ENCODE data around the gene ALDH18A1. TPM values are rescaled to one million over a fixed set of nuclear protein-coding genes. Genes with fewer than 3 reads are reported as not detected.

The ALDH18A1 gene
- total RNA-seq, 1 experiment from 2014 or later = 105 TPM

DNA sequence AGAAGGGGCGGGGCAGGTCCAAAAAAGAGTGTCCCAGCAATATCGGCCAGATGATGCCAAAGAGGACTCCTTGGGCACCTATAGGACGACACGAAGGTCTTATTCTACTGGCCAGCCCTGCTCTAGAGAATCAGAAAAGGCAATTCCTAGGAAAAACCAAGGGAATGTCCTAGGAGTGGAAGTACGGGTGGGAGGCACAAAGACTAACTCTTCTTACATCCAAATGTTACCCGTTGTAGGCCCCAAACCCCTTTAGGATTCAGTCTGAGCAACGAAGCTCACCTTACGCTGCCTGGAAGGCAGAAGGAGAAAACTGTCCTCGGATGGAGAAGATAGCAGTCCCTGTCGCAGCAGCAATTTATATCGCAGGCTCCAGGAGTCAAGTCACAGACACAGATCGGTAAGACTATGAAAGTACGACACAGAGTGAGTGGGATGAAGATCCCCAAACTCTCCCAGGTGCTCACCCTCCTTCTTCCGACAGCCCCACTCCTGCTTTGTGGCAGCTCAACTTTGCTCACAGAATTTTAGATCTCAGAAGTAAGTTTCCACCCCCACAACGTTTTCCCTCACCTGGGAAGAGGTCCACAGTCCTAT lies 36.7 kb upstream of the ALDH18A1 start (continued):
- TF ChIP-seq FOXP4 (CRISPR knock-in tag; IDR thresholded peaks at IDR 0.05) (no peak), TP53 (CRISPR knock-in tag; IDR thresholded peaks at IDR 0.05) (no peak), JAZF1 (CRISPR knock-in tag; IDR thresholded peaks at IDR 0.05) (no peak)
- TF ChIP-seq, protein P1, sequence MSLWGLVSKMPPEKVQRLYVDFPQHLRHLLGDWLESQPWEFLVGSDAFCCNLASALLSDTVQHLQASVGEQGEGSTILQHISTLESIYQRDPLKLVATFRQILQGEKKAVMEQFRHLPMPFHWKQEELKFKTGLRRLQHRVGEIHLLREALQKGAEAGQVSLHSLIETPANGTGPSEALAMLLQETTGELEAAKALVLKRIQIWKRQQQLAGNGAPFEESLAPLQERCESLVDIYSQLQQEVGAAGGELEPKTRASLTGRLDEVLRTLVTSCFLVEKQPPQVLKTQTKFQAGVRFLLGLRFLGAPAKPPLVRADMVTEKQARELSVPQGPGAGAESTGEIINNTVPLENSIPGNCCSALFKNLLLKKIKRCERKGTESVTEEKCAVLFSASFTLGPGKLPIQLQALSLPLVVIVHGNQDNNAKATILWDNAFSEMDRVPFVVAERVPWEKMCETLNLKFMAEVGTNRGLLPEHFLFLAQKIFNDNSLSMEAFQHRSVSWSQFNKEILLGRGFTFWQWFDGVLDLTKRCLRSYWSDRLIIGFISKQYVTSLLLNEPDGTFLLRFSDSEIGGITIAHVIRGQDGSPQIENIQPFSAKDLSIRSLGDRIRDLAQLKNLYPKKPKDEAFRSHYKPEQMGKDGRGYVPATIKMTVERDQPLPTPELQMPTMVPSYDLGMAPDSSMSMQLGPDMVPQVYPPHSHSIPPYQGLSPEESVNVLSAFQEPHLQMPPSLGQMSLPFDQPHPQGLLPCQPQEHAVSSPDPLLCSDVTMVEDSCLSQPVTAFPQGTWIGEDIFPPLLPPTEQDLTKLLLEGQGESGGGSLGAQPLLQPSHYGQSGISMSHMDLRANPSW (CRISPR knock-in tag; conservative IDR thresholded peaks at IDR 0.05; ENCODE audit: low read depth) = no peak

GRCh38 chr10:95691281-95691680 lies 34.8 kb upstream of the ALDH18A1 start:
- H3K27ac Mint-ChIP-seq = no peak overlapping the region
- H3K9me3 Mint-ChIP-seq = 0 out of 2 replicates have a peak, but pooled peaks cover under 1% of the 10 kb centered on the region
- no peak overlapping the region for H3K4me3 Mint-ChIP-seq
- ChIA-PET CTCF (no interaction called here), POLR2A (no interaction called here)
- H3K27me3 Mint-ChIP-seq (ENCODE audit: low read depth) = no peaks in the 10 kb centered on the region
- DNase-seq (ENCODE audit: low spot score) (no peak), ATAC-seq (no peak)
- peaks cover 17% of the 10 kb centered on the region for H3K4me1 Mint-ChIP-seq
- H3K36me3 Mint-ChIP-seq = peaks cover 45% of the 10 kb centered on the region
- TF ChIP-seq, protein P1 (CRISPR knock-in tag; conservative IDR thresholded peaks at IDR 0.05; ENCODE audit: low read depth) = no peak
- no peak for TF ChIP-seq ETV6 (CRISPR knock-in tag; IDR thresholded peaks at IDR 0.05)

DNA sequence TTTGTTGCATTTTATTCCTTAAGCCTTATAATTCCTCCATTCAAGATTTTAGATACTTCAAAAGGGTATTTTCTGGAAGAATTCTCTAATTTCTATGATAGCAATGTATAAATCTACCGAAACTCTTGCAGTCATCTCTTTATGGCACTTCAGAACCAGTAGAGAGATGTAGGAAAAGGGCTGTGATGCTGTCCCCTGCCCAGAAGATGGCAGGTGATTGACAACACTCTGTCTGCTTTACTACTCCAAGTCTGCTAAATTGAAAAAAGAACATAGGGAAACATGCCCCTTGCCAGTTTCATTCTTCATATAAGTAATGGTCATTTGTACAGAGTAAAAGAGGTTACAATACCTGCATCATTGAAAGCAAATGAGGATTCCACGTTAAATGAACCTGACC lies 32.1 kb upstream of the ALDH18A1 start:
- Mint-ChIP-seq H3K4me3 (no peak overlapping the region), H3K9me3 (no peaks in the 10 kb centered on the region), H3K36me3 (peaks cover 67% of the 10 kb centered on the region), H3K27me3 (ENCODE audit: low read depth) (no peaks in the 10 kb centered on the region), H3K4me1 (peaks cover 13% of the 10 kb centered on the region), H3K27ac (no peak overlapping the region)
- DNase-seq (ENCODE audit: low spot score) (no peak), ATAC-seq (no peak)
- POLR2A ChIA-PET = no interaction called here
- TF ChIP-seq SMAD4 (CRISPR knock-in tag; IDR thresholded peaks at IDR 0.05) = no peak
- TF ChIP-seq HMGA2 (CRISPR knock-in tag; IDR thresholded peaks at IDR 0.05) = no peak
- TF ChIP-seq ATF6 (CRISPR knock-in tag; IDR thresholded peaks at IDR 0.05) = no peak
- no peak for TF ChIP-seq RORB (CRISPR knock-in tag; IDR thresholded peaks at IDR 0.05)
- CTCF ChIA-PET = interaction anchor here (0.6 to 1.6 kb wide), 4 partner anchors 30 to 328 kb away, joined by 3 to 6 read pairs (median 3); no protein-coding TSS in a partner anchor

DNA sequence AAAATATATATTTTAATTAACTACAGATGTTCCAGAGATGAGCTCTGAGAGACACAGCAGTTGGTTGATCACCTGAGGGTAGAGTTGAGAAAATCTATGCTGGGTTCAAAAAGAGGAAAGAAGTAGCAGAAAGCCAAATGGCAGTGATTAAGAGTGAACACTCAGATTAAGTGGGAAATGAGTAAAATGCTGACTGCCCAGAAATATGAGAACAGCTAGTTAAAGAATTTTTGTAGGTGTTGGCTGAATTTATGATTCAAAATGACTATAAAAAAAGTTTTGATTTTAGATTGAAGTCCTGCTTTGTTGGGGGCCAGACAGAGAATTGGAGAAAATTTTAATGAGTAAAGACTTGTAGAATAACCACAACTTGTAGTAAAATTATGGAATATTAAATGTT lies 27.5 kb upstream of the ALDH18A1 start:
- peaks cover 68% of the 10 kb centered on the region for H3K36me3 Mint-ChIP-seq

More for the DNA sequence above, 27.5 kb upstream of the ALDH18A1 start:
- POLR2A ChIA-PET = no interaction called here
- Mint-ChIP-seq H3K4me3 (no peak overlapping the region), H3K4me1 (no peaks in the 10 kb centered on the region), H3K27me3 (ENCODE audit: low read depth) (no peaks in the 10 kb centered on the region), H3K27ac (no peak overlapping the region), H3K9me3 (no peaks in the 10 kb centered on the region)
- TF ChIP-seq ATF3 (CRISPR knock-in tag; conservative IDR thresholded peaks at IDR 0.05) (no peak), NR1H2 (CRISPR knock-in tag; IDR thresholded peaks at IDR 0.05) (no peak), SP1 (CRISPR knock-in tag; conservative IDR thresholded peaks at IDR 0.05) (no peak), ZNF219 (CRISPR knock-in tag; IDR thresholded peaks at IDR 0.05; ENCODE audit: borderline replicate concordance) (no peak), PRRX2 (CRISPR knock-in tag; IDR thresholded peaks at IDR 0.05) (no peak), ZNF423 (CRISPR knock-in tag; IDR thresholded peaks at IDR 0.05) (no peak), NFYB (CRISPR knock-in tag; conservative IDR thresholded peaks at IDR 0.05; ENCODE audit: low read depth) (no peak)
- TF ChIP-seq, protein P2, sequence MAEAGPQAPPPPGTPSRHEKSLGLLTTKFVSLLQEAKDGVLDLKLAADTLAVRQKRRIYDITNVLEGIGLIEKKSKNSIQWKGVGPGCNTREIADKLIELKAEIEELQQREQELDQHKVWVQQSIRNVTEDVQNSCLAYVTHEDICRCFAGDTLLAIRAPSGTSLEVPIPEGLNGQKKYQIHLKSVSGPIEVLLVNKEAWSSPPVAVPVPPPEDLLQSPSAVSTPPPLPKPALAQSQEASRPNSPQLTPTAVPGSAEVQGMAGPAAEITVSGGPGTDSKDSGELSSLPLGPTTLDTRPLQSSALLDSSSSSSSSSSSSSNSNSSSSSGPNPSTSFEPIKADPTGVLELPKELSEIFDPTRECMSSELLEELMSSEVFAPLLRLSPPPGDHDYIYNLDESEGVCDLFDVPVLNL (CRISPR knock-in tag; IDR thresholded peaks at IDR 0.05; ENCODE audit: borderline replicate concordance, low read depth) = no peak
- DNase-seq (ENCODE audit: low spot score) (no peak), ATAC-seq (no peak)
- CTCF ChIA-PET = interaction anchor here (0.6 to 1.4 kb wide), 2 partner anchors 10 to 254 kb away, joined by 3 to 6 read pairs; partner anchors contain the start of gene TCTN3

Measured in WTC11 (cell line).